ENCODE data around the gene MINAR2. TPM values are rescaled to one million over a fixed set of nuclear protein-coding genes. Genes with fewer than 3 reads are reported as not detected.

The MINAR2 gene
- polyA plus RNA-seq (ENCODE audit: insufficient read length): 0.08 TPM
- long read RNA-seq, donor 1: 0 reads
- long read RNA-seq, donor 2: 0 reads
- long read RNA-seq, donor 3: 0 reads
- long read RNA-seq, donor 4: 0 reads
- long read RNA-seq, donor 5: 0 reads
- long read RNA-seq, donor 6: 0 reads
- long read RNA-seq, donor 7: 0 reads
- long read RNA-seq, donor 8: 0 reads

DNA sequence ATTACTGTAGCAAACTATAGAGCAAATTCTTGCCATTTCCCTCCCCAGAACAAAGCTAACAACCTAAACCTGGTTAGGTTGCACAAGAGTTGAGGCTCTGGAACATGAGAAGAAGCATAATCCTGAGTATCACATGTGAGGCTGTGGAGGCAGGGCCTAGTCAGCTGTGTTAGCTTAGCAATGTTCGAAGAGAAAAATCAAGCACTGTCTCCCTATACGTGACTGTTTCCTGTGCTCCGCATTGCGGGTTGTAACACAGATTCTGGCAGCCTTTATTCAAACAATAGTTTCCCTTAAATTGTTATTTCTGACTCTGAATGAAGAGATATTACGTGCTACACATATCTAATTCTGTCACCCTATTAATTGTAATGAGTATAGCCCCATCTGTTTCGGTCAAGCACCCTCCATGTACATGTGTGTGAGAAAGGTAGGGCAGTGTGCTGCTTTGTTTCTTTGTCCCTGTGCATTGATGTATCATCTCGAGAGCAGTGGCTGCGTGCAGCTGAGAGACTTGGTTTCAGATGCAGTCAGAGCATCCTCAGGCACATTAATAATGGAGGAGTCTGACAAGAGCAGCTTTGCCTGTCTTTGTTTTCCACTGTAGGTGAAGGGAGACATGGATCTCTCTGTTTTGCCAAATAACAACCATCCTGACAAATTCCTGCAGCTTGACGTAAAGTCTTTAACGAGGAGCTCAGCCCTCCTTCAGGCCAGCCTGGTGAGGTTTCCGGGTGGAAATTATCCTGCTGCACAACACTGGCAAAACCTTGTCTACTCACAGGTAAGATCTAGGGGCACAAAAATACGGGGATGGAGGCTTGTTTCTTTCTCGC is at the start of gene MINAR2:
Gene MINAR2, plus strand, starts transcription at position 523 of the 836 bp plus-strand sequence. Its CDS starts 97 bp downstream, at position 620.
- DNase-seq: no peak

DNA sequence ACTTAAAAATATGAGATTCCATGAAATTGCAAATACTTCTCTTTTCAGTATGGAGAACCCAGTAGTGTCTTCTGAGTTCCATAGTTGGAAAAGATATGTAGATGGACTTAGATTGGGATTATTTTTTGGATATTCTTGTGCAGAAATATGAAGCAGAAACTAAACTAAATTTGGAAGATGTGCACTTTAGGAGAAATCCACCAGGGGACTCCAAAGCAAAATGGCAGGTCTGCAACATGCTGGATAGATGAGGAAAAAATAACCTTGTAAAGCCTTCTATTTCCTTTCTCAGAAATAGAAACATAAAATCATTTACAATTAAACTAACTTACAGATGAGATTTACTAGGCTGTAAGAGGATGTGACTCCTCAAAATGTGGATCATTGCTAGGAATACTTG is 49.2 kb upstream of the MINAR2 start:
- no peak for DNase-seq

DNA sequence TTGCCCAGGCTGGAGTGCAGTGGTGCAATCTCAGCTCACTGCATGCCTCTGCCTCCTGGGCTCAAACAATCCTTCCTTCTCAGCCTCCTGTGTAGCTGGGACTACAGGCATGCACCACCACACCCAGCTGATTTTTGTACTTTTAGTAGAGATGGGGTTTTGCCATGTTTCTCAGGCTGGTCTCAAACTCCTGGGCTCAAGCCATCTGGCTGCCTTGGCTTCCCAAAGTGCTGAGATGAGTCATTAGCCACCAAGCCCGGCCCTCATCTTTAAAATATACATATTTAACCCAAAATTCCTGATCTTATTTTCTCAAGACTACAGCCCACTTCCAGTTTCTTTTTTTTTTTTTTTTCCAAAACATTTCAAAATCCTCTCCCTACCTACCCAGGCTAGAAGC is 31.7 kb upstream of the MINAR2 start:
- DNase-seq: no peak

- DNase-seq: no peak
These were observed 31.2 kb upstream of the MINAR2 start for GRCh38 chr5:129716651-129717050.

DNA sequence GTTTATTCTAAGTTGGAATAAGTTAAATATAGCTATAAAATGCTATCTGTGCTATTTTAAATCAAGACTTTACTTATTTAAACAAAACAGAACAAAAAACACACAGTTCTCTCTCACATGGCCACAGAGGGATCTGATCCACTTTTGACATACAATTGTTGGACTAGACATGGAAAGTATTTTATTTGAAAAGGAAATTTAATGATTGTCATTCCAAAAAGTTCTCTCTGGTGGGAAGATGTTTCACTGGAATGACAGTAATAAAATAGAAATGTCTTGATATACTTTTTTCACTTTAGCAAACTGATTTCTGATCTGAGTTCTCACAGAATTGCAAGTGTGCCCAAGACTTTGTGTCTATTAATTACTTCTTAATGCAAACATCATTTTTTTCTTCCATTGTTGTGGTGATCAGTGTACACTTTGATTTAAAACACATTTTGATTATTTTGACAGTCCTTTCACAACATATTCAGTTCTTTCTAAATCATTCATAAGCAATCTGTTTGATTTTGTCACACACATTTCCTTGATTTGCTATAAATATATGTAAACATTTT is 30.1 kb upstream of the MINAR2 start:
- DNase-seq: no peak

GRCh38 chr5:129718471-129719090 is 29.3 kb upstream of the MINAR2 start:
- peak; percentile 10 for DNase-seq

GRCh38 chr5:129724222-129724621 is 23.7 kb upstream of the MINAR2 start:
- DNase-seq: no peak

DNA sequence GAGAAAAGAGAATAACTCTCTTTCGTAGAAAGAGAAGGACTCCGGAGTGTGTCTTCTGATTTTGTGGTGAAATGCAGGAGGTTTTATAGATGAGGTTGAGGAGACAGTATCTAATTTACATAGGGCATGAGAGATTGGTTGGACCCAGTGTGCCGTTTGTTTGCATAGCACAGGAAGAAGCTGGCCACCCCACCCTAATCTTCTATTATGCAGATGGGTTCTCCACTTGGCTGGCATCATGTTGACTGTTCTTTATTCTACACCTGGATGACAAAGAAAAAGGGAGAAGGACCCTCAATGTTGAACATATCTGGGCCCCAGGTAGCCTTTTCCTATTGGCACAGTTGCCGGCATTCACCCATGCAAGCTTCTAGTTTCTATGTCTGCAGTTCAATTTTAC is 23.2 kb upstream of the MINAR2 start:
- no peak for DNase-seq

DNA sequence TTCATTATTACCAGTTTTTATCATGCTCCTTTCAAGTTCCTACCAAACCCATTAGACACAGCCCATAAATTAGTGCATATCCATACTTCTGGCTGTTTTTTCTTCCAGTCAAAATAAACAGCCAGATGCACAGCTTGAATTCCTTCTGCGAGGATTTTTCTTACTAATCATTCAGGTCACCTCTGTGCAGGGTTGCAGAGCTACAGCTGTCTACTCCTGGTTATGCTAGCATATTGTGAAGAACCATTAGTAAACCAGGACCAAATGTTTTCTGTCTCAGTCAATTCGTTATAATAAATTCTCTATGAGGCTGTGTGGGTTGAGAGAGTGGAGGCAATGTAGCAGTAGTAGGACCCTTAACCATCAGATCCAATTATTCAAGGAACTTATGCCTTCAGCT is 8.1 kb upstream of the MINAR2 start:
- DNase-seq: no peak

DNA sequence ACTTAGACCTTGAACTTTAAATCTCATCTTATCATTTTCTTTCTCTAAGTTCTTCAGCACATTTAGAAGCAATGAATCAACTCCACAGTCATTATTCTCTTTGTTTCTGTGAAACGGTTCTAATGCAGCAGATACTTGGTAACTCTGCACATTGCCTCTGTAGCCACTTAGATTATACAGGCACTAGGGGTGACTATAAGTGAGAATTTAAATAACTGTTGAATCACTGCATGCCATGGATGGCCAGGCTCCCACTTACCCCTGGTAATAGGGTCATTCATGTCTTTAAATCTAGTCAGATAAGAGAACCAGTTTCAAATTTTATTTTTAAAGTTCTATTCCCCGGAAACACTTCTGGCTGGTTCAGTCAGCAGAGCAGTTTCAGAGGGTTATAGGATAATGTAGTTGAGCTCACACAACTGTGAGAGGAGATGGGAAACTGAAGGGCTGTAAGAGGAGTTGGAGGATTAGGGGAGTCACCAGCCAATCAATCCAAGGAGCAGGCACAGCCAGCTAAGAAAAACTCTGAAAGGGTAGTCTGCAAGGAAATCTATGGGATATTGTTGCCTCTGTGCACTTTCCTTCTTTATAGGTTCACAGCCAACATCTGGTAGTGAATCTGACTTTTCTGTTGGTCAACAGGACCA is 4.2 kb upstream of the MINAR2 start:
- no peak for DNase-seq

DNA sequence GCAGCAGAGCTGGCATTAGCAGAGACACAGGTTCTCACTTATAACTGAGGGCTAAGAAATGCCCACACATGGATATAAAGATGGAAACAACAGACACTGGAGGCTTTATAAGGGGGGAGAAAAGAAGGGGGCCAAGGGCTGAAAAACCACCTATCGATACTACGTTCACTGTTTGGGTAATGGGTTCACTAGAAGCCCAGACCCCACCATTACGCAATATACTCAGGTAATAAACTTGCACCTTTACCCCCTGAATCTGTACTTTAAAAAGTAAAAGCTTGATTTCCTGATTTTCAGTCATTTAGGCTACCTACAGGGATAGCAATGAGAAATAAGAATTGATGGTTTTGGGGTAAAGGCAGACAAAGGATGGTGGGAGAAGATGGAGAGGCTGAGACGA is 1.9 kb upstream of the MINAR2 start:
- DNase-seq: no peak

DNA sequence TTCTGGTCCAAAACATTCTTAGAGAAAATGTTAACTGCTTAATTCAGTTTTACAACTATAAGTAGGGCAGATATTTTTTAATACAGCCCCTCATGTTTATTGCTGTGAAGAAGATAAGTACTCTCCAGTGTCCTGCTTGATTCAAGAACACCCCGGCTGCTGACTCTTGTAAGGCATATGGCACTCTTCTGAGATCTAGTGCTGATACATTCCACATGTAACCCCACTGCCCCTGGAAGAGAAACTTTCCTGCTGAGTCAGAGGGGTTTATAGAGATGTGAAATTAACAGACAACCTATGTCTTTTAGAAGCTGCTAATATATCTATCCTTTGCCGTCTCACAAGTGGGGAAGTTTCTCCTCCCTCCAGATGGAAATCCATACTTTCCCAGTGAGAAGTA is 1.0 kb upstream of the MINAR2 start:
- no peak for DNase-seq

- no peak for DNase-seq
These were observed 1.3 kb downstream of the MINAR2 start for GRCh38 chr5:129748913-129749880.

DNA sequence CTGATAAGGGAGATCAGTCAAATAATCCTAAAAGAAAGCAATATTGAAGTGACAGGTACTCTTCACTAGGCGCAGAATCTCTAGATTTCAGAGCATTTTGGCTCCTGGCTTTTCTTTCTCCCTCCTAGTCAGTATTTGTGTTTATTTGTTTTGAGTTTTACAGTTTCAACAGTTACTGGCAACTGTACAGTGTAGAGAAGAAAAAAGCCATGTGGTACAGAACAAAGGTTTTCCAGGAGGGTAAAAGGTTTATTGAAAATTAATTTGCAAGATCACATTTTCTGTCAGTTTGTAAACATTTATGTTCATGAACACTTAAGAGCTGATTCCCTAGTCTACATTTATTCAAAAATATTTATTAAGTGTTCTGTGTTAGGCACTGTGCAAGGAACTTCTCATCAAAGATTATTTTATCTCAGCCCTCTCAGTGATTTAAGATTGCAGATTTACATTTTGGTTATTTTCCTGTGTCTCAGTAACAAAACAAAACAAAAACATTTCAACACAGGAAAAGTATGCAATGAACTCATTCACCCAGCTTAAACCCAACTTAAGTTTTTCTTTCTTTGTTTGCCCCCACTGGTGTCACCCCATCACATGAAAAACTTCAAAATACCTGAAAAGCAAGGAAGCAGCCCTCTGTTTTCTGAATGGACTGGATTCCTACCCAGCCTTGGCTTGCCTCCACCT is 12.9 kb downstream of the MINAR2 start:
- peak; percentile 27 for DNase-seq

GRCh38 chr5:129763651-129764050 is 15.8 kb downstream of the MINAR2 start:
- DNase-seq: no peak

DNA sequence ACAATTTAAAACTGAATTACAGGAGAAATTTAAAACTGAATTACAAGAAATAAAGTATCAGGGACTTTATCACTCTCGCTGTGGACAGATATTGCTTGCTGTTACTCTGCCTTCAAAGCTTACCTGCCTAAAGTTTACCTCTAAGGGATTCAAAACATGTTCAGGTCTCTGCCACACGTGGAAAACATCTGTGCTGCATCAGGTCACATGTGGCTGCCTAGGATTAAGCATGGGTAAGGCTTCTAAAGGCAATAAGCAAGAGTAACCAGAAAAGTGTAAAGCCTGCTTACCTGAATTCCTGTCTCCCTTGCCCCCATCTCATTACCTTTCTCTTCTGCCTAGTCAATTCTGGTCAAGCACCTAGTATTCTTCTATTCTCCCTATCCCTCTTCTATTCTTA is 18.9 kb downstream of the MINAR2 start:
- no peak for DNase-seq

GRCh38 chr5:129767927-129768380 is 20.1 kb downstream of the MINAR2 start:
- DNase-seq: peak; percentile 88

- no peak for DNase-seq
These were observed 20.8 kb downstream of the MINAR2 start for GRCh38 chr5:129768735-129769134.

DNA sequence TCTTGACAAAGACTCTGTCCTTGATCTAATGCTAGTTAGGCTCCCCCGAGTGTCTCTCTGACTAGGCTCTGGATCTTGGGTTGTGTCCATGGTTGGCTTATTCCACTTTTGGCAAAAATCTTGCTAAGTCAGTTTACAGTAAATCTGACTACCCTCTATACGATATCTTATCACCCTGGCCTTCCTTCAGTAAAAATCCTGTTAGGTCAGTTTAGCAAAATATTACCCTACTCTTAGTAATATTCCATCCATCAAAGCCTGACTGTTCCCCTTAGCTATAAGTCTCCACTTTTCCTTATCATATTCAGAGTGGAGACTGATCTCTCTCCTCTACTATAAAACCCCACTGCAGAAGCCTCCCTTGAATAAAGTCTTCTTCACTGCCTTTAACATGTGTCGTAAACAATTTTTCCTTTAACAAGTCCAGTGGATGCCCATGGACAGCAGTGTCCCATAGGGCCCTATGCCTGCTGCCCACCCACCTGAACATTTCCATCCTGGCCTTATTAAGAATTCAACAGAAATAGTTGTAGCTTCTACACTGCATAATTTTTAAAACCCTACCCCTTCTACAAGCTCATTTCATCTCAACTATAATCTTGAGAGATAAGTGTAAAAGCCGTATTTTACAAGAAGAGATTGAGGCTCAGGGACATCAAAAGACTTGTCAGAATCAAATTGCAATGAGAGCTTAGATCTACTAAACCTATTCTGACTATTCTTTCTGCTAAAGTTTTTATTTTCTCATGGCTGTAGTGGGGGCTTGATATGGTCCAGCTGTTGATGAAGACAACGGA is 22.3 kb downstream of the MINAR2 start:
- DNase-seq: peak; percentile 15
